Tibial nerve (tissue), 4 donors: ENCODE results near the gene NUP214. TPM values are rescaled to one million over a fixed set of nuclear protein-coding genes. Genes with fewer than 3 reads are reported as not detected.

ENCODE experiments used
- DNase-seq, 2 donors: peaks; one replicate each; pipeline ENCODE4 v3.0.0-alpha.2; 2019; ENCODE audit warnings: low spot score in 2 of 2
- H3K27ac ChIP-seq, 4 donors: fragments of 200-600 bp; sonication (generic) in 3 of 4; one replicate each; pipeline ENCODE4 v1.5.1; 2017 to 2019; ENCODE audit warnings: mild to moderate bottlenecking in 1 of 4
- H3K27me3 ChIP-seq, 2 donors: fragments of 200-600 bp; sonication (generic) in 1 of 2; one replicate each; pipeline versions ENCODE4 v1.5.1 to v1.6.0; 2017 to 2019
- H3K36me3 ChIP-seq, 3 donors: fragments of 200-600 bp; sonication (generic); one replicate each; pipeline ENCODE4 v1.5.1; 2018 to 2019
- H3K4me1 ChIP-seq, 4 donors: fragments of 200-600 bp; sonication (generic) in 3 of 4; one replicate each; pipeline ENCODE4 v1.5.1; 2017 to 2019
- H3K4me3 ChIP-seq, 4 donors: fragments of 200-600 bp; sonication (generic) in 3 of 4; one replicate each; pipeline ENCODE4 v1.5.1; 2017 to 2019; ENCODE audit warnings: mild to moderate bottlenecking in 1 of 4, moderate library complexity in 1 of 4
- H3K9me3 ChIP-seq, 4 donors: fragments of 200-600 bp; sonication (generic) in 3 of 4; one replicate each; pipeline ENCODE4 v1.5.1; 2017 to 2019
- CTCF ChIP-seq, 5 experiments: fragments of 200-600 bp in 3 of 5; fragments of 450-650 bp in 2 of 5; sonication (generic) in 3 of 5; IDR thresholded peaks; one replicate each; pipeline ENCODE4 v1.5.1; 2016 to 2019; ENCODE audit warnings: antibody characterized with exemption in 5 of 5, mild to moderate bottlenecking in 3 of 5, moderate library complexity in 2 of 5
- EP300 ChIP-seq, 2 donors: sonication (generic); formaldehyde crosslinking; IDR thresholded peaks; one replicate each; pipeline ENCODE4 v1.6.1; 2017; ENCODE audit warnings: antibody characterized with exemption in 2 of 2, mild to moderate bottlenecking in 1 of 2
- POLR2A ChIP-seq, 2 donors: fragments of 450-650 bp; IDR thresholded peaks; one replicate each; pipeline ENCODE4 v1.6.1; 2017; ENCODE audit warnings: antibody characterized with exemption in 2 of 2, mild to moderate bottlenecking in 2 of 2, moderate library complexity in 2 of 2
- WGBS, 2 donors: methylation state at CpG; one replicate each; pipeline ENCODE4 v1.1.5; 2018; 5-methylcytosine and 5-hydroxymethylcytosine counted together
- total RNA-seq, 4 donors: library from RNA; depleted of rRNA; stranded (reverse); fragments of >200 nt; gene quantifications; one replicate each; pipeline ENCODE4 v1.1.0, GENCODE V29; 2016

The NUP214 gene
- total RNA-seq, 4 donors from 2014 or later = 39.8 to 94.2 (median 70.2) TPM

- Histone ChIP-seq H3K27ac (no peak overlapping the region), H3K36me3 (peaks cover 0 to 81% (median 0%) of the 10 kb centered on the region in 3 donors), H3K4me3 (no peak overlapping the region), H3K4me1 (no peaks in the 10 kb centered on the region), H3K27me3 (no peaks in the 10 kb centered on the region), H3K9me3 (no peaks in the 10 kb centered on the region)
- WGBS, 2 donors = 90 to 95% methylated on average over 3 of the region's 3 CpGs
- TF ChIP-seq POLR2A (IDR thresholded peaks at IDR 0.05) (no peak), EP300 (IDR thresholded peaks at IDR 0.05) (no peak), CTCF (IDR thresholded peaks at IDR 0.05) (no peak)
- no peak for DNase-seq
Observed at GRCh38 chr9:131191857-131192256, 66.5 kb downstream of the NUP214 start.

- DNase-seq = no peak
- Histone ChIP-seq H3K27me3 (no peaks in the 10 kb centered on the region), H3K4me1 (no peaks in the 10 kb centered on the region), H3K36me3 (peaks cover 0 to 82% (median 0%) of the 10 kb centered on the region in 3 donors), H3K9me3 (no peaks in the 10 kb centered on the region), H3K4me3 (no peak overlapping the region), H3K27ac (no peak overlapping the region)
- WGBS, 2 donors = 91 to 94% methylated on average over 2 of the region's 2 CpGs
- TF ChIP-seq POLR2A (IDR thresholded peaks at IDR 0.05) (no peak), CTCF (IDR thresholded peaks at IDR 0.05) (no peak), EP300 (IDR thresholded peaks at IDR 0.05) (no peak)
Observed at GRCh38 chr9:131193051-131193450, 67.7 kb downstream of the NUP214 start.

DNA sequence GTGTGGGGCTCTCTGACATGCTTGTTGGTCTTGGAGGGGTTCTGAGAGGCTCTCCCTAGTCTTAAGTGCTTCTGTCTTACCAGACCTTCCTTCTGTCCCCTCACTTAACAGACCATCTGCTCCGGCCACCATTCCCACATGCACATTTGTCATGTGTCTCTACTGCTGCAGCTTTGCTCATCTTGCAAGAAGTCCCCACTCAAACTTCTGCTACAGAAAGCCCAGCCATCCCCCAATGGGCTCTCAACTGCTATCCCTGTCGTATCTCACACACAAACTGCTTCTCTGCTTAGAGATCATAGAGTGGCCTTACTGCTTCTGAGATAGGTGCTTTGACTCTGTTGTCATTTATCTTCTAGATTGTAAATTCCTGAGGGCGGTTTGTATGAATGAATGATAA lies 69.4 kb downstream of the NUP214 start:
- Histone ChIP-seq H3K4me1 (no peaks in the 10 kb centered on the region), H3K27ac (no peak overlapping the region), H3K27me3 (no peaks in the 10 kb centered on the region), H3K36me3 (peaks cover 2 to 82% (median 10%) of the 10 kb centered on the region in 3 donors), H3K9me3 (no peaks in the 10 kb centered on the region), H3K4me3 (no peak overlapping the region)
- 87 to 90% methylated on average over 3 of the region's 3 CpGs for WGBS, 2 donors
- DNase-seq = no peak
- TF ChIP-seq EP300 (IDR thresholded peaks at IDR 0.05) (no peak), CTCF (IDR thresholded peaks at IDR 0.05) (no peak), POLR2A (IDR thresholded peaks at IDR 0.05) (no peak)

- TF ChIP-seq CTCF (IDR thresholded peaks at IDR 0.05) = no peak
- no peaks in the 10 kb centered on the region for H3K4me1 ChIP-seq
- H3K36me3 ChIP-seq = peaks cover 2 to 90% (median 15%) of the 10 kb centered on the region in 3 donors
- no peaks in the 10 kb centered on the region for H3K9me3 ChIP-seq
- 85 to 86% methylated on average over 11 of the region's 11 CpGs for WGBS, 2 donors
- no peak overlapping the region for H3K27ac ChIP-seq
- no peak for DNase-seq
- H3K4me3 ChIP-seq = no peak overlapping the region
- no peaks in the 10 kb centered on the region for H3K27me3 ChIP-seq
Observed at GRCh38 chr9:131197160-131197911, 72.0 kb downstream of the NUP214 start.

GRCh38 chr9:131198041-131198715 lies 72.8 kb downstream of the NUP214 start:
- Histone ChIP-seq H3K9me3 (no peaks in the 10 kb centered on the region), H3K4me1 (no peaks in the 10 kb centered on the region), H3K36me3 (peaks cover 2 to 92% (median 22%) of the 10 kb centered on the region in 3 donors), H3K4me3 (no peak overlapping the region), H3K27ac (no peak overlapping the region), H3K27me3 (no peaks in the 10 kb centered on the region)
- WGBS, 2 donors = 89 to 95% methylated on average over 15 of the region's 15 CpGs
- DNase-seq = no peak
- TF ChIP-seq POLR2A (IDR thresholded peaks at IDR 0.05) (no peak), CTCF (IDR thresholded peaks at IDR 0.05) (no peak), EP300 (IDR thresholded peaks at IDR 0.05) (no peak)
